ENCODE results near the gene FOXN3. TPM values are rescaled to one million over a fixed set of nuclear protein-coding genes. Genes with fewer than 3 reads are reported as not detected.

The FOXN3 gene
- total RNA-seq, 2 donors from 2014 or later = 75.3 to 104 TPM

GRCh38 chr14:89280600-89280999, 136.4 kb downstream of the FOXN3 start:
- H3K9me3 Mint-ChIP-seq = peaks cover 0 to 4% of the 10 kb centered on the region in 2 donors

DNA sequence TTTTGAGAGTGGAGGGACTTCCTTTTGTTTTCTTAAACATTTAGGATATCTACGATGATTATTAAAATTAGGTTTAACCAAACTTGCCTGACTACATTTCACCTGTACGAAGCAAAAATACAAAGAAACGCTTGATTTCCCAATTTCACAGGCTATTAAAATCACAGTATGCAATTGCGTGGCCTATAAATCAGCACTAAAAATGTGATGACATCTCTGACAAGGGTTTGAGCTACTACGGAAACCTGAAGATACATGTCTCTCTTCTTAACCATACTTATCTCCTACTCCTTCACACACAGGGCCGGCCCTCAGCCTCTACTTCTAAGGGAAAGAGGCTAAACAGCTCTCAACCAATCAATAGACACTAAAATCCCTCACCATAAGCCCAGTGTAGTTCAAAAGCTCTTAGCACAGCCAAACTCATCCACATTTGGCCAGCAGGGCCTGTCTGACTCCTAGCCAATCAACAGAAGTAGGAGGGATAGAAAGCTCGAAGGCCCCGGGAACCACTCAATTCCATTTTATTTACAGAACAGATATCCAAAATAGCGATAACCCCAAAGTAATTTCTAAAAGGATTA, 137.3 kb downstream of the FOXN3 start:
- peaks cover 32 to 76% of the 10 kb centered on the region in 2 donors for H3K36me3 Mint-ChIP-seq
- peaks cover 0 to 8% of the 10 kb centered on the region in 2 donors for H3K9me3 Mint-ChIP-seq
- no peak overlapping the region for H3K27ac Mint-ChIP-seq
- DNase-seq (ENCODE audit: low spot score in 2 of 2) (no peak), ATAC-seq (no peak)

More at GRCh38 chr14:89280600-89280999, 136.4 kb downstream of the FOXN3 start:
- no peak for DNase-seq (ENCODE audit: low spot score in 2 of 2)
- Mint-ChIP-seq H3K36me3 (peaks cover 26 to 69% of the 10 kb centered on the region in 2 donors), H3K27ac (no peak overlapping the region)
- ATAC-seq = no peak

DNA sequence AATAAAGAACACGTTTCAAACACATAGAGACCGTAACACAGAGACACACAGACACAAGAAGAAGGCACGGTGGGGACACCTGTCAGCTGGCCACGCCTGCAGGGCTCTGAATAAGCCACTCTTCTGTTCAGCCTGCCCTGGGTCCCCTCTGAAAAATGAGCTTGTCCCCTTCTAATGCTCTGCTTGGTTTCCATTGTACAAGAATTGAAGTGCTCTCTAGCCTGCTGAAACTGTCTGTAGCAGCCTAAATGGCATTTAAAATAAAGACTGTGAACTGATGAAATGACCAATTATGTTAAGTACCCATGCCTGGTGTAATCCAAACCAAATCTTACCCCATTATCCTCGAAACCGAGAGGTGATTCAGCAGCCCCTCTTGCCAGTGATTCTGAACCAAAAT, 139.8 kb downstream of the FOXN3 start:
- ATAC-seq = peak in 1 of 2 donors; percentile 16
- H3K36me3 Mint-ChIP-seq = peaks cover 32 to 69% of the 10 kb centered on the region in 2 donors
- no peak for DNase-seq (ENCODE audit: low spot score in 2 of 2)
- H3K27ac Mint-ChIP-seq = peak overlapping the region; percentile 87 to 95
- H3K9me3 Mint-ChIP-seq = peaks cover 0 to 8% of the 10 kb centered on the region in 2 donors

DNA sequence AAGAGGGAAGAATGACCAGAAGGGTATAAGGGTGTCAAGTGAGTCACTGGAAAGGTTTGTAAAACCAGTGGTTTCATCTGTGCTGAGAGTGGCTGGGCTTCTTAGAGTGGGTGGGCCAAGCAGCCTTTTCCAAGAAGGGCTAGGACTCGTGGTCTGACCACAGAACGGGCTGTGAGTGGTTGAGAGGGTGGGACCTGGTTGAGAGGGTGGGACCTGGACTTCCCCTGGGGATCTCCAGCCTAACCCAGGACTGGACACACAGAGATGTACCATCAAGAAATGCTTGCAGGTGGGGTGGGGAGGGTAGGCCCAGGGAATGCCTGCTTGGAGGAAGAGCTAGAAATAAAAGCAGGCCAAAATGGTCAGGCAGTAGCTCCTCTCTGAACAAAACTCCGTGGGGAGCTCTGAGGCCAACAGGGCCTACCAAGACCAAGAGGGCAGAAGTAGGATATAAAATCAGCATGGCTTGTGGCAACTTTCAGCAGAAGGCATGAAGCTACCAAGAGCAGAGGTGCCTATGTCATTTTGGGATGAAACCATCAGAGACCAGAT, 140.5 kb downstream of the FOXN3 start:
- ATAC-seq = peak; percentile 96
- Mint-ChIP-seq H3K36me3 (peaks cover 27 to 62% of the 10 kb centered on the region in 2 donors), H3K27ac (peak overlapping the region; percentile 87 to 95), H3K9me3 (peaks cover 0 to 7% of the 10 kb centered on the region in 2 donors)
- DNase-seq (ENCODE audit: low spot score in 2 of 2) = peak; percentile 70 to 92

GRCh38 chr14:89270439-89271227, 146.4 kb downstream of the FOXN3 start:
- Mint-ChIP-seq H3K27ac (no peak overlapping the region), H3K9me3 (peaks cover 0 to 4% of the 10 kb centered on the region in 2 donors), H3K36me3 (peaks cover 7 to 15% of the 10 kb centered on the region in 2 donors)
- peak; percentile 47 to 66 for ATAC-seq
- DNase-seq (ENCODE audit: low spot score in 2 of 2) = no peak

DNA sequence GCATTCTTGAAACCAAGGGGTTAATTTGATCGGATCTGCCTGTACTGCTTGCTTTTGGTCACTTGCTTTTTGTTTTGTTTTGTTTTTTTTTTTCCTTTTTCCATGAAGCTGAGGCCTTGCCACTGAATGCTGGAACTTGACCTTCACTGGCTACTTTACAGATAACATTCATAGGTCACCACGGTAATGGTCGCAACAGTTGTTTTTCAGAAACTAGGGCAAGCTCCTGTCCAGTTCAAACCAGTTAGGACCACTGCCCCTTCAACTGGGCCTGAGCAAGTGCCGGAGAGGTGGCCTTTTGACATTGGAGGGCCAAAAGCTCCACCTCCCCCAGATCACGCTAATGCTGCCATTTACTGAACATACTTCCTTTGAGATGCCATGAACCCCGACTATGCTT, 147.6 kb downstream of the FOXN3 start:
- no peaks in the 10 kb centered on the region for H3K9me3 Mint-ChIP-seq
- peak overlapping the region in 1 of 2 donors; percentile 65 for H3K27ac Mint-ChIP-seq
- ATAC-seq (no peak), DNase-seq (ENCODE audit: low spot score in 2 of 2) (no peak)
- peaks cover 0 to 20% of the 10 kb centered on the region in 2 donors for H3K36me3 Mint-ChIP-seq

- H3K27ac Mint-ChIP-seq = no peak overlapping the region
Observed at GRCh38 chr14:89268514-89268913, 148.5 kb downstream of the FOXN3 start.

DNA sequence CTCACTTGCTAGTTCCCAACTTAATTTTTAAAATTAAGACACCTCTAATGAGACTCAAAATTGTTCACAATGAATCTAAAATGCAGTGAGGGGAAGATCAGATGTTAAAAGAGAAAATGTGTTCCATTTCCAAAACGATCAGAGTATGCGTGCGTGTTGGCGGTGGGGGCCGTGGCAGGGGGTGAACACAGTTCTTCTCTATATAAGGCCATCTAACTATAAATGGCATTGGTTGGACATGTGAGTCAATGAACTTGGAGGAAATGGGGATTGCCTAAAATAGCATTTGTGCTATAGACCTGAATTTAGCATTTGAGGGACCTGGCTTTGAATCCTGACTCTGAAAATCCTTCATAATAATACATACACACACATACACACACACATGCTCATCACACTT, 149.4 kb downstream of the FOXN3 start:
- Mint-ChIP-seq H3K9me3 (peaks cover 3 to 5% of the 10 kb centered on the region in 2 donors), H3K27ac (no peak overlapping the region), H3K36me3 (peaks cover 5 to 26% of the 10 kb centered on the region in 2 donors)
- DNase-seq (ENCODE audit: low spot score in 2 of 2) (no peak), ATAC-seq (no peak)

More at GRCh38 chr14:89268514-89268913, 148.5 kb downstream of the FOXN3 start:
- ATAC-seq (no peak), DNase-seq (ENCODE audit: low spot score in 2 of 2) (no peak)
- H3K36me3 Mint-ChIP-seq = peaks cover 5 to 27% of the 10 kb centered on the region in 2 donors
- H3K9me3 Mint-ChIP-seq = peaks cover 3 to 5% of the 10 kb centered on the region in 2 donors

- ATAC-seq (no peak), DNase-seq (ENCODE audit: low spot score in 2 of 2) (no peak)
- peaks cover 5 to 27% of the 10 kb centered on the region in 2 donors for H3K36me3 Mint-ChIP-seq
- peaks cover 3 to 5% of the 10 kb centered on the region in 2 donors for H3K9me3 Mint-ChIP-seq
- peak overlapping the region in 1 of 2 donors; percentile 68 for H3K27ac Mint-ChIP-seq
Observed at GRCh38 chr14:89267163-89267562, 149.9 kb downstream of the FOXN3 start.

- DNase-seq (ENCODE audit: low spot score in 2 of 2) (no peak), ATAC-seq (no peak)
- peaks cover 5 to 32% of the 10 kb centered on the region in 2 donors for H3K36me3 Mint-ChIP-seq
- peaks cover 3 to 5% of the 10 kb centered on the region in 2 donors for H3K9me3 Mint-ChIP-seq
- H3K27ac Mint-ChIP-seq = peak overlapping the region in 1 of 2 donors; percentile 68
Observed at GRCh38 chr14:89266754-89267153, 150.3 kb downstream of the FOXN3 start.

- H3K27ac Mint-ChIP-seq = peak overlapping the region in 1 of 2 donors; percentile 24
- peaks cover 5 to 43% of the 10 kb centered on the region in 2 donors for H3K36me3 Mint-ChIP-seq
- no peak for DNase-seq (ENCODE audit: low spot score in 2 of 2)
- no peak for ATAC-seq
- H3K9me3 Mint-ChIP-seq = peaks cover 3 to 5% of the 10 kb centered on the region in 2 donors
Observed at GRCh38 chr14:89265234-89265633, 151.8 kb downstream of the FOXN3 start.

DNA sequence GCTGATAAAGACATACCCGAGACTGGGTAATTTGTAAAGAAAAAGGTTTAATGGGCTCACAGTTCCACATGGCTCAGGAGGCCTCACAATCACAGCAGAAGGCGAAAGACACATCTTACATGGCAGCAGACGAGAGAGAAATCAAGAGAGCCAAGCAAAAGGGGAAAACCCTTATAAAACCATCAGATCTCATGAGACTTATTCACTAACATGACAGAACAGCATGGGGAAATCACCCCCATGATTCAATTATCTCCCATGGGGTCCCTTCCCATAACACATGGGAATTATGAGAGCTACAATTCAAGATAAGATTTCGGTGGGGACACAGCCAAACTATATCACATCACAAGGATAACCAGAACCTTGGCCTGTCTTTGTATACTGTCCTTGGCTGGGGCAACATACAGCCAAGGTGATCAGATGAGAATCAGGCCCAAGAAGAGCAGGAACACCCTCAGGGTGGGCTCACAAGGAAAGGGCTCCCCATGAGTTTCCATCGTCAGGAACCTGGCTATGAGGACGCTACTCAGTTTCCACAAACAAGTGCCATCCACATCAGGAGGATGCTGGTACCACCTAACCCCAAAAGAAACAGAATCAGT, 152.7 kb downstream of the FOXN3 start:
- peak; percentile 48 to 94 for ATAC-seq
- no peak for DNase-seq (ENCODE audit: low spot score in 2 of 2)
- Mint-ChIP-seq H3K36me3 (peaks cover 5 to 48% of the 10 kb centered on the region in 2 donors), H3K27ac (peak overlapping the region; percentile 75 to 96), H3K9me3 (peaks cover 3 to 5% of the 10 kb centered on the region in 2 donors)

GRCh38 chr14:89262041-89262440, 155.0 kb downstream of the FOXN3 start:
- DNase-seq (ENCODE audit: low spot score in 2 of 2) = no peak
- ATAC-seq = no peak
- Mint-ChIP-seq H3K36me3 (peaks cover 13 to 61% of the 10 kb centered on the region in 2 donors), H3K27ac (peak overlapping the region in 1 of 2 donors; percentile 29), H3K9me3 (peaks cover 3 to 5% of the 10 kb centered on the region in 2 donors)

DNA sequence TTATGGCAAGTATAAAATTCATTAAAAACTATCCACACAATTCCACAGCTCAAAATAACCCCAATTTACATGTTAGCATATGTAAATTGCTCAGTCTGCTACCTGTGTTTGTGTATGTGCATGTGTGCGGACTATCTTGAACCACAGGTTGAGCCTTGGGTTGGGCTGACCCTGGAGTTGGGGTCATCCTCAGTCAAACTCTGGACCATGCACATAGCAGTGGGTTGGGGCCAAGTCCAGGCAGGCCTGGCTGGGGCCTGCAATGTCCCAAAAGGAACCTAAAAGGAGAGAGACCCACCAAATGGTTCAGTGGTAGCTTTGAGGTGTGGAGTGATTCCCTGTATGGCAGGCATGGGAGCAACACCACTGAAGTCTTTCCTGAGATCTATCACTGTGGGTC, 156.1 kb downstream of the FOXN3 start:
- ATAC-seq (no peak), DNase-seq (ENCODE audit: low spot score in 2 of 2) (no peak)
- H3K27ac Mint-ChIP-seq = peak overlapping the region in 1 of 2 donors; percentile 29
- peaks cover 18 to 73% of the 10 kb centered on the region in 2 donors for H3K36me3 Mint-ChIP-seq
- H3K9me3 Mint-ChIP-seq = peaks cover 3 to 5% of the 10 kb centered on the region in 2 donors

GRCh38 chr14:89259951-89260609, 157.0 kb downstream of the FOXN3 start:
- peaks cover 3 to 5% of the 10 kb centered on the region in 2 donors for H3K9me3 Mint-ChIP-seq
- H3K27ac Mint-ChIP-seq = no peak overlapping the region
- DNase-seq (ENCODE audit: low spot score in 2 of 2) = no peak
- no peak for ATAC-seq
- peaks cover 18 to 67% of the 10 kb centered on the region in 2 donors for H3K36me3 Mint-ChIP-seq

DNA sequence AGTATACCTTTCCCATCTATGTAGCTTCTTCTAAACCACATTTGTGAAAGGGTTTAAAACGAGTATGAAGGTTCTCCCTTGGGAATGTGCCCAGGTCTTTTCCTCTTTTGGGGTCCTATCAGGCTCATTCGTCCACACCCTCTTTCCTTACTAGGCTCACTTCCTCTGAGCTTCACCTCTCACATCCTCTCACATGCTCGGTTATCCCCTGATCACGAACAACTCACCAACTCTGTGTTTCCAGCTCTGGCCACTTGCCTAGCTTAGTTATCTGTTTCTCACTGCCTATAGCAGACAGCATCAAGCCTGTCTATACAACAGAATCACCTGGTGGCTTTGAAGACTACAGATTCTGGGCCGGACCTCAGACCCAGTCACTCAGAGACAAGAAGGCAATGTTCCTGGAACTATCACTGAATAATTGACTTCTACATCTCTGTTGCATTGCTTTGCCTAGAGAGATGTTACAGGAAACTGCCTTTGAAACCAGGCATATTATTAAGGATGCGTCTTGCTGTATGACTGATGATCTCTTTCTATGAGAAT, 158.2 kb downstream of the FOXN3 start:
- DNase-seq (ENCODE audit: low spot score in 2 of 2) (no peak), ATAC-seq (peak; percentile 43 to 57)
- H3K27ac Mint-ChIP-seq = peak overlapping the region in 1 of 2 donors; percentile 40
- no peaks in the 10 kb centered on the region for H3K9me3 Mint-ChIP-seq
- peaks cover 16 to 58% of the 10 kb centered on the region in 2 donors for H3K36me3 Mint-ChIP-seq

Measured in activated naive CD4-positive, alpha-beta T cell treated with anti-CD3 and anti-CD28 coated beads, Interleukin-2, amount 50 U/mL, for 72 hours (primary cell).